DMS 273 (cell line): Measurements from ENCODE around the gene NDUFS8.

ENCODE experiments used
- DNase-seq: peaks from one replicate; lab custom pipeline; 2025; ENCODE audit not compliant: unreplicated experiment; lab: John Stamatoyannopoulos, UW

Gene NDUFS8

DNA sequence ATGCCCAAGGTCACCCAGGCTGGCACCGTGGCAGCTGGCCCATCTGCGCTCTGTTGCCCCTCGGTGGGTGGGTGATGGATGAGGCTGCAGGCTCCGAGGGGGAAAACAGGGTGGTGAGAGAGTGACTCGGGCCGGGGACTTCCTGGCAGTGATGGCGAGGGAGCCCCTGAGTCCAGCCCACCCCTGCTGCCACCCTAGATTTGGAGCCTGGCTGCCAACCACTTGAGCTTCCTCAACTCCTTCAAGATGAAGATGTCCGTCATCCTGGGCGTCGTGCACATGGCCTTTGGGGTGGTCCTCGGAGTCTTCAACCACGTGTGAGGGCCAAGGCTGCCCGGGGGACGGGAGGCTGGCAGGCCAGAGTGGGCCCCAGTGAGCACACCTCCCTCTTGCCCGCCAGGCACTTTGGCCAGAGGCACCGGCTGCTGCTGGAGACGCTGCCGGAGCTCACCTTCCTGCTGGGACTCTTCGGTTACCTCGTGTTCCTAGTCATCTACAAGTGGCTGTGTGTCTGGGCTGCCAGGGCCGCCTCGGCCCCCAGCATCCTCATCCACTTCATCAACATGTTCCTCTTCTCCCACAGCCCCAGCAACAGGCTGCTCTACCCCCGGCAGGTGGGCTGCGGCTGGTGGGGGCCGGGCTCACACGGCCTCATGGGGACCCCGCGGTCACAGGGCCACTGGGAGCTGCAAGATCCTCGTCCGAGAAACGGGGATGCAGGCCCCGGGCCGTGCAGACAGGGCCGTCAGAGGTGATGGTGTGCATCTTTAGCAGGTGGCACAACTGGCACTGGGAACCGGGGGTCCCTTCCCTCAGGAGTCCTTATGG lies 18.4 kb downstream of the NDUFS8 start:
- no peak for DNase-seq

DNA sequence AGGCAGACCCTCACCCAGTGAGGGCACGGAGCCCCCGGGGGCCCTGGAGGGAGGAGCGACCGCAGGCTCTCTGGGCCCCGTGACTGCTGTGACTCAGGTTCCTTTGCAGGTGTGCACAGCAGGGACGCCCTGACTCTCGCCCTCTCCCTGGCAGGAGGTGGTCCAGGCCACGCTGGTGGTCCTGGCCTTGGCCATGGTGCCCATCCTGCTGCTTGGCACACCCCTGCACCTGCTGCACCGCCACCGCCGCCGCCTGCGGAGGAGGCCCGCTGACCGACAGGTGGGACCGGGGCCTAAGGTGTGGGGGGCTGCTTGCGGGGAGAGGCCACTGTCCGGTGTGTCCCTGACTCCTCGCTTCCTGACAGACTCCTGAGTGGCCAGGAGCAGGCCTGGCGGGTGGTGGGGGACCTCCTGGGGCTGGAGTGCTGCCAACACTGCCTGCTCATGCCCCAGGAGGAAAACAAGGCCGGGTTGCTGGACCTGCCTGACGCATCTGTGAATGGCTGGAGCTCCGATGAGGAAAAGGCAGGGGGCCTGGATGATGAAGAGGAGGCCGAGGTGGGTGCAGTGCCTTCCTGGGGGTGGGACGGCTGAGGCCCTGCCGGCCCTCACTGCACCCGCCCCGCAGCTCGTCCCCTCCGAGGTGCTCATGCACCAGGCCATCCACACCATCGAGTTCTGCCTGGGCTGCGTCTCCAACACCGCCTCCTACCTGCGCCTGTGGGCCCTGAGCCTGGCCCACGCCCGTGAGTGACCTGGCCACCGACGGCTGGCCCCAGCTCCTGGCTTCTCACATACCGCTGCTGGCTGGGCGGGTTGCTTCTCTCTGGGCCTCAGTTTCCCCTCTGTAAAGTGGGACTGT lies 19.3 kb downstream of the NDUFS8 start:
- DNase-seq, result no peak

GRCh38 chr11:68050371-68050841 lies 19.9 kb downstream of the NDUFS8 start:
- DNase-seq, result no peak

DNA sequence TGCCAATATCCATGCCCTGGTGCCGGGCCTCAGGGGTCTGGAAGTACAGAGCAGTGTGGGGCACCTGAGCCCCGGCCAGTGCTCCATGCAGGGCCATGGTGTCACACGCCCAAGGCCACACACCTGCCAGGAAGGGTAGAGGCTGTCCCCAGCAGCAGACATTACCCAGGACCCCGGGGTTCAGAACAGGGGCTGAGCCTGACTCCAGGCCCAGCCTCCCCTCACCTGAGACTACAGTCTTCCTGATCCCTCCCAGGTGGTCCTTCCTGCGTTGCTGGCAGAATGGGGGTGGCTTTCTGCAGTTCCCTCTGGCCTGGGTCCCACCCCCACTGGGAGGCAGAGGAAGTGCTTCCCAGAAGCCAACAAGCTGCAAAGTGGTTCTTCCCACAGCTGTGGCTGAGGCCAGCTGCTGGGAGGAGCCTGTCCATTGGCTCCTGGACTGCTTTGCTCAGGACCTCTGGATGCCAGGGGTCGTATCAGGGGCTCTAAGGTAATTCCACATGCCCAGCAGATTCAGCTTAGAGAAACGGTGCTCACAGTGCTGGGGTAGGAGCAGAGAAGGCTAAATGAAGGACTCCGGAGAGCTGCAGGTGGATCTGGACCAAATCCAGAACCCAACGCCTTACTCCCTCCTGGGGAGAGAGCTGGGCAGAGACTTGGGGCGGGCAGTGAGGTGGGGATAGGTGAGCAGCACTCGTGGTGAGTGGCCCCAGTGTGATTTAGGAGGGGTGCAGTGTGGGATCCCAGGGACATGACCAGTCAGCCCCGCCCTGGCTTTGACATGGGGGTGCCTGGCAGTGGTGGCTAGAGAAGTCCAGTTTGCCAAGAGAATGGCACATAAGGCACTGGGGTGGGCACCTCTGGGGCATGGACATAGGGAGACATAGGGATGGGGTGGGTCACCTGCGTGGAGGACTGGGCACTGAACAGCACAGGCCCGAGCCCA lies 21.0 kb downstream of the NDUFS8 start:
- no peak for DNase-seq

DNA sequence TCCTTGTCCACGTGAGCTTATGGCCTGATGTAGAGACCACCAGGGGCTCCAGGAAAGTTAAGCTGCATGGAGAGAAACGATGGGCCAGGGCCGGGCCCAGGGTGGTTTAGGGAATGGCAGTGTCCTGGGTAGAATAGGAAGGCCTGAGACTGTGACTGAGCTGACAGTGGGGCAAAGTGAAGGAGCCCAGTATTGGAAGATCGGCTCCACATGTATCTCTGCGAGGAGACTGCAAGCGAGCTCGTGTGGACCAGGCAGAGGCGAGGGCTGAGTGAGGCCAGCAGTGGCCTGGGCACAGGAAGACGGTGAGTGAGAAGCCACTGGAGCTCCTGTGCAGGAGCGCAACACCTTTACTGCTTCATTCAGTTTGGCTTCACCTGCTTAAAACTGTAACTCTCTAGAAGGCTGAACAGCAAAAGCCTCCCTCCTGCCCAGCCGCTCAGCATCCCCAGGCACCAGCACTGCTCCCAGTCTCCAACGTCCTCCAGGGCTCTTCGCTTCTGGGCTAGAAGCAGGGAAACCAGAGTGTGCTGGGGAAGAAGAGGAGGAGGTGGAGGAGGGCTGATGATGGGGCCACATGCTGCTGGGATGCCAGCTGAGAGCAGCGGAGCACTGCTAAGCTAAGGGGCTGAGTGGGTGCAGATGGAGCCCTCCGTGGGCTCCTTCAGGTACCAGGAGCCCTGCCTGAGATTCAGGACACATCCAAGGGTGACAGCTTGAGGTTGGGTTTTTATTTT lies 21.8 kb downstream of the NDUFS8 start:
- DNase-seq, result no peak

GRCh38 chr11:68053117-68053516 lies 22.6 kb downstream of the NDUFS8 start:
- no peak for DNase-seq

GRCh38 chr11:68053981-68054812 lies 23.7 kb downstream of the NDUFS8 start:
- DNase-seq, result no peak

DNA sequence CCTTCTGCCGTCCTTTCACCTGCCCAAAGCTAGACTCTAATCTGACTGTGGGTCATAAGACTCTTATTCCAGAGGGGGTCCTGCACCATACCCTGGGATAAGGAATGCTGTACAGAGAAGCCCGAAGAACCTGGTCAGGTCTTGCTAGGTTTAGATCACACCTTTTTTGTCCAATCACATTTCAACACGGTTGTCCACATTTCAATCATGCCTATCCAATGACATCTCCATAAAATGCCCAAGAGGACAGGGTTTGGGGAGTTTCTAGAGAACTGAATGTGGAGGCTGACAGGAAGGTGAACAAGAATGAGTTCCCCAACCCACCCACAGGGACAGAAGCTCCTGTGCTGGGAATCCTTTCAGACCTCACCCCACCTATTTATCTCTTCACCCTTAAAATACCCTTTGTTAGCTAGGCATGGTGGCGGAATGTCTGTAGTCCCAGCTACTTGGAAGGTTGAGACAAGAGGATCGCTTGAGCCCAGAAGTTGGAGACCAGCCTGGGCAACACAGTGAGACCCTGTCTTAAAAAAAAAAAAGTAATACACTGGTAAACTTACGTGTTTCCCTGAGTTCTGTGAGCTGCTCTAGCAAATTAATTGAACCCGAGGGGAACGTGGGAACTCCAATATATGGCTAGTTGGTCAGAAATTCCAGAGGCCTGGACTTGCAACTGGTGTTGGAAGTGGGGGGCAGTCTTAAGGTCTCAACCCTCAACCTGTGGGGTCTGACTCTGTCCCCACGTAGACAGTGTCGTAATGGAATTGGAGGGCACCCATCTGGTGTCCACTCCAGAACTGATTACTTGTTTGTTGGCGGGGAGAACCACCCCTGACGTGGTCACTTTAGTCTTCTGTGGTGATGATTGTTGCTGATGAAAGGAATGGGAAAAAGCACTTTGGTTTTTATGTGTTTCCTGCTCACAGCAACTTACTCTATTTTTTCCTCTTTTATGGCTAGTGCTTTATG lies 26.1 kb downstream of the NDUFS8 start:
- no peak for DNase-seq

DNA sequence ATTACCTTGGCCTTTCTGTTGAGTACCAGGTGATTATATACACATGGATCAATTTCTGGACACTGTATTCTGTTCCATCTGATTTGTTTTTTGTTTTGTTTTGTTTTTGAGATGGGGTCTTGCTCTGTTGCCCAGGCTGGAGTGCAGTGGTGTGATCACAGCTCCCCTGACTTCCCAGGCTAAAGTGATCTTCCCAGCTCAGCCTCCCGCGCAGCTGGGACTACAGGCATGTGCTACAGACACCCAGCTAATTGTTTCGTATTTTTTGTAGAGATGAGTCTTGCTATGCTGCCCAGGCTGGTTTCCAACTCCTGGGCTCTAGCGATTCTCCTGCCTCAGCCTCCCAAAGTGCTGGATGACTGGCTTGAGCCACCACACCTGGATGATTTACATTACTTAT lies 27.3 kb downstream of the NDUFS8 start:
- no peak for DNase-seq

GRCh38 chr11:68061508-68061907 lies 31.0 kb downstream of the NDUFS8 start:
- no peak for DNase-seq

- no peak for DNase-seq
Observed at GRCh38 chr11:68064926-68065325, 34.4 kb downstream of the NDUFS8 start.

- DNase-seq, result no peak
Observed at GRCh38 chr11:68065841-68066240, 35.4 kb downstream of the NDUFS8 start.

GRCh38 chr11:68066742-68067141 lies 36.3 kb downstream of the NDUFS8 start:
- DNase-seq, result no peak

DNA sequence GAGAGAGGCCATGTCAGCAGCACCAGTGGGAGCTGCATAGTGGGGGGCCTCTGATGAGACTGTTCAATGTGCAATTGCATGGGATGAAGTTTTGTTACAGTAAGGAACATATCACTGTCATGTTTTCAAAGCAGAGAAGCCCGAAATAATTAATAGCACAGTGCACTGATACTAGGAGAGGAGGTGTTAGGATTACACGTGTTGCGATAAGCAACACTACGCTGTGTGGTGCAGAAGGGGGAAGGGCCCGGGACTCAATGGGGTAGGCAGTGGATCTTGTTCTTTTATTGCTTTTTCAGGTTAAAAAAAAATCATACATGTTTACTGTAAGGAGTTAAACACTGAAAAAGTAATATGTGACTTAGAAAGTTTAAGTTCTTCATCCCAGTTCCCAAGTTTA lies 37.5 kb downstream of the NDUFS8 start:
- DNase-seq, result no peak

GRCh38 chr11:68071281-68072048 lies 41.0 kb downstream of the NDUFS8 start:
- DNase-seq, result no peak

GRCh38 chr11:68074584-68075352 lies 44.3 kb downstream of the NDUFS8 start:
- DNase-seq, result no peak
